GM12878 (cell line): ENCODE results near the gene AK8.

Experiments
- BCL11A ChIP-seq: IDR thresholded peaks from 2 replicates; pipeline ENCODE4 v1.6.1; 2011; ENCODE audit warnings: low read depth, low read length
- BHLHE40 ChIP-seq, 2 experiments: fragments of 450-650 bp in 1 of 2; IDR thresholded peaks; 2 replicates each; pipeline ENCODE4 v1.6.1; 2011 to 2017; ENCODE audit warnings: low read depth in 2 of 2, borderline replicate concordance in 1 of 2, improper control_type of control experiment in 1 of 2, low read length in 1 of 2, mild to moderate bottlenecking in 1 of 2
- CEBPB ChIP-seq, 2 experiments: fragments of 150-350 bp in 1 of 2; IDR thresholded peaks; 2 replicates each; pipeline ENCODE4 v1.6.1; 2012 to 2014; ENCODE audit warnings: low read depth in 2 of 2, low read length in 2 of 2, borderline replicate concordance in 1 of 2, inconsistent platforms in 1 of 2
- CTCF ChIP-seq, 3 experiments: IDR thresholded peaks in 2 of 3; conservative IDR thresholded peaks in 1 of 3; 2 replicates each; pipeline ENCODE4 v1.5.1; 2011; ENCODE audit warnings: low read depth in 3 of 3, low read length in 3 of 3, mild to moderate bottlenecking in 3 of 3, control low read depth in 2 of 3, moderate library complexity in 2 of 3, inconsistent platforms in 1 of 3, mixed read lengths in 1 of 3; ENCODE audit not compliant: control insufficient read depth in 2 of 3, insufficient read depth in 1 of 3; ENCODE audit errors: extremely low read depth in 1 of 3
- KDM1A ChIP-seq: fragments of 200-600 bp; sonication (generic); IDR thresholded peaks from 2 replicates; pipeline ENCODE4 v1.6.1; 2016; ENCODE audit warnings: borderline replicate concordance
- POLR2AphosphoS5 ChIP-seq: IDR thresholded peaks from 2 replicates; pipeline ENCODE4 v1.6.1; 2011; ENCODE audit warnings: mild to moderate bottlenecking, low read length, inconsistent platforms
- SMAD1 ChIP-seq: fragments of 450-650 bp; IDR thresholded peaks from 2 replicates; pipeline ENCODE4 v1.6.1; 2018; ENCODE audit warnings: mild to moderate bottlenecking, low read depth; ENCODE audit not compliant: partially characterized antibody
- ZBTB33 ChIP-seq: fragments of 450-650 bp; IDR thresholded peaks from 2 replicates; pipeline ENCODE4 v1.6.1; 2017; ENCODE audit warnings: mild to moderate bottlenecking
- ZSCAN29 ChIP-seq: fragments of 450-650 bp; IDR thresholded peaks from 2 replicates; pipeline ENCODE4 v1.6.1; 2017; ENCODE audit warnings: mild to moderate bottlenecking, moderate library complexity
- TF ChIP-seq, protein P1 (sequence below): IDR thresholded peaks from 2 replicates; pipeline ENCODE4 v1.6.1; 2012; ENCODE audit warnings: mild to moderate bottlenecking, low read depth, low read length
- TF ChIP-seq, protein P2 (sequence below): fragments of 450-650 bp; formaldehyde crosslinking; IDR thresholded peaks from 2 replicates; pipeline ENCODE4 v1.5.0; 2022; ENCODE audit warnings: mild to moderate bottlenecking, missing genetic modification characterization
- TF ChIP-seq, protein P3 (sequence below): IDR thresholded peaks from 2 replicates; pipeline ENCODE4 v1.6.1; 2012; ENCODE audit warnings: low read depth, low read length, improper control_type of control experiment

DNA sequence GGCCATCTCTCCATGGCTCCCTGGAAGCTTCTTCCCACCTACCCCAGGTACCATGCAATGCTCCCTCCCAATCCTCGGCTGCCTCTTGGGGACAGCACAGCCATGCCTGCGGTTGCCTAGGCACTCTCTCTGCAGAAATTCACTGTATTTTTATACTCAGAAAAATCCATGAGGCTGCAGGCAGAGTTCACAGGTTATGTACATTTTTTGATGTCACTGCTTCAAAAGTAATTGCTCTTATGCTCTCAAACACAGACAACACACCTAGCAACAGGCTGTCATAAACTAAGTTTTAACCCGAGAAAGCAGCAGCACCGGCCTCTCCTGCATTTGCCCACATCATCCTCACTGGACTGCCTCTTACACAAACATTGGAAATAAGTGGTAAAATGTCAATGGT lies 102.4 kb downstream of the AK8 start:
- TF ChIP-seq CEBPB (IDR thresholded peaks at IDR 0.05; ENCODE audit: borderline replicate concordance in 1 of 2, low read depth in 2 of 2, low read length in 2 of 2): no peak
- no peak for TF ChIP-seq CTCF (IDR thresholded peaks at IDR 0.05 in 2 of 3, conservative IDR thresholded peaks at IDR 0.05 in 1 of 3; ENCODE audit: control insufficient read depth in 2 of 3, extremely low read depth in 1 of 3, insufficient read depth in 1 of 3, low read depth in 3 of 3, low read length in 3 of 3)
- TF ChIP-seq, protein P1, sequence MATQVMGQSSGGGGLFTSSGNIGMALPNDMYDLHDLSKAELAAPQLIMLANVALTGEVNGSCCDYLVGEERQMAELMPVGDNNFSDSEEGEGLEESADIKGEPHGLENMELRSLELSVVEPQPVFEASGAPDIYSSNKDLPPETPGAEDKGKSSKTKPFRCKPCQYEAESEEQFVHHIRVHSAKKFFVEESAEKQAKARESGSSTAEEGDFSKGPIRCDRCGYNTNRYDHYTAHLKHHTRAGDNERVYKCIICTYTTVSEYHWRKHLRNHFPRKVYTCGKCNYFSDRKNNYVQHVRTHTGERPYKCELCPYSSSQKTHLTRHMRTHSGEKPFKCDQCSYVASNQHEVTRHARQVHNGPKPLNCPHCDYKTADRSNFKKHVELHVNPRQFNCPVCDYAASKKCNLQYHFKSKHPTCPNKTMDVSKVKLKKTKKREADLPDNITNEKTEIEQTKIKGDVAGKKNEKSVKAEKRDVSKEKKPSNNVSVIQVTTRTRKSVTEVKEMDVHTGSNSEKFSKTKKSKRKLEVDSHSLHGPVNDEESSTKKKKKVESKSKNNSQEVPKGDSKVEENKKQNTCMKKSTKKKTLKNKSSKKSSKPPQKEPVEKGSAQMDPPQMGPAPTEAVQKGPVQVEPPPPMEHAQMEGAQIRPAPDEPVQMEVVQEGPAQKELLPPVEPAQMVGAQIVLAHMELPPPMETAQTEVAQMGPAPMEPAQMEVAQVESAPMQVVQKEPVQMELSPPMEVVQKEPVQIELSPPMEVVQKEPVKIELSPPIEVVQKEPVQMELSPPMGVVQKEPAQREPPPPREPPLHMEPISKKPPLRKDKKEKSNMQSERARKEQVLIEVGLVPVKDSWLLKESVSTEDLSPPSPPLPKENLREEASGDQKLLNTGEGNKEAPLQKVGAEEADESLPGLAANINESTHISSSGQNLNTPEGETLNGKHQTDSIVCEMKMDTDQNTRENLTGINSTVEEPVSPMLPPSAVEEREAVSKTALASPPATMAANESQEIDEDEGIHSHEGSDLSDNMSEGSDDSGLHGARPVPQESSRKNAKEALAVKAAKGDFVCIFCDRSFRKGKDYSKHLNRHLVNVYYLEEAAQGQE: no peak
- no peak for TF ChIP-seq SMAD1
- TF ChIP-seq, protein P2, sequence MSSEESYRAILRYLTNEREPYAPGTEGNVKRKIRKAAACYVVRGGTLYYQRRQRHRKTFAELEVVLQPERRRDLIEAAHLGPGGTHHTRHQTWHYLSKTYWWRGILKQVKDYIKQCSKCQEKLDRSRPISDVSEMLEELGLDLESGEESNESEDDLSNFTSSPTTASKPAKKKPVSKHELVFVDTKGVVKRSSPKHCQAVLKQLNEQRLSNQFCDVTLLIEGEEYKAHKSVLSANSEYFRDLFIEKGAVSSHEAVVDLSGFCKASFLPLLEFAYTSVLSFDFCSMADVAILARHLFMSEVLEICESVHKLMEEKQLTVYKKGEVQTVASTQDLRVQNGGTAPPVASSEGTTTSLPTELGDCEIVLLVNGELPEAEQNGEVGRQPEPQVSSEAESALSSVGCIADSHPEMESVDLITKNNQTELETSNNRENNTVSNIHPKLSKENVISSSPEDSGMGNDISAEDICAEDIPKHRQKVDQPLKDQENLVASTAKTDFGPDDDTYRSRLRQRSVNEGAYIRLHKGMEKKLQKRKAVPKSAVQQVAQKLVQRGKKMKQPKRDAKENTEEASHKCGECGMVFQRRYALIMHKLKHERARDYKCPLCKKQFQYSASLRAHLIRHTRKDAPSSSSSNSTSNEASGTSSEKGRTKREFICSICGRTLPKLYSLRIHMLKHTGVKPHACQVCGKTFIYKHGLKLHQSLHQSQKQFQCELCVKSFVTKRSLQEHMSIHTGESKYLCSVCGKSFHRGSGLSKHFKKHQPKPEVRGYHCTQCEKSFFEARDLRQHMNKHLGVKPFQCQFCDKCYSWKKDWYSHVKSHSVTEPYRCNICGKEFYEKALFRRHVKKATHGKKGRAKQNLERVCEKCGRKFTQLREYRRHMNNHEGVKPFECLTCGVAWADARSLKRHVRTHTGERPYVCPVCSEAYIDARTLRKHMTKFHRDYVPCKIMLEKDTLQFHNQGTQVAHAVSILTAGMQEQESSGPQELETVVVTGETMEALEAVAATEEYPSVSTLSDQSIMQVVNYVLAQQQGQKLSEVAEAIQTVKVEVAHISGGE (CRISPR knock-in tag): no peak
- TF ChIP-seq, protein P3, sequence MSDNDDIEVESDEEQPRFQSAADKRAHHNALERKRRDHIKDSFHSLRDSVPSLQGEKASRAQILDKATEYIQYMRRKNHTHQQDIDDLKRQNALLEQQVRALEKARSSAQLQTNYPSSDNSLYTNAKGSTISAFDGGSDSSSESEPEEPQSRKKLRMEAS: no peak
- TF ChIP-seq BCL11A: no peak
- TF ChIP-seq KDM1A: no peak
- TF ChIP-seq ZSCAN29: no peak
- TF ChIP-seq ZBTB33: no peak
- TF ChIP-seq POLR2AphosphoS5: no peak
- TF ChIP-seq BHLHE40 (IDR thresholded peaks at IDR 0.05; ENCODE audit: borderline replicate concordance in 1 of 2, low read depth in 2 of 2, low read length in 1 of 2): no peak
